ENCODE measurements around the gene MRPL34. TPM values are rescaled to one million over a fixed set of nuclear protein-coding genes. Genes with fewer than 3 reads are reported as not detected.

The MRPL34 gene
- total and polyA plus RNA-seq, 9 of the 15 experiments (the other 6 are each of a cell fraction or from before 2014, with no cell fraction given) = 11.5 to 256 (median 72.5) TPM

GRCh38 chr19:17292301-17293074, 13.2 kb upstream of the MRPL34 start (continued):
- TF ChIP-seq TCF7L2 (IDR thresholded peaks at IDR 0.05; ENCODE audit: low read depth, low read length) = no peak
- no peak for TF ChIP-seq ZNF175 (CRISPR knock-in tag; IDR thresholded peaks at IDR 0.05; ENCODE audit: low read depth)
- peak; percentile 77; the same call in 1 of the 2 replicates for TF ChIP-seq PHF8 (IDR thresholded peaks at IDR 0.05; ENCODE audit: borderline replicate concordance, low read length)
- TF ChIP-seq HMGN3 (IDR thresholded peaks at IDR 0.05; ENCODE audit: borderline replicate concordance, extremely low read depth, insufficient read length, low read depth, low read length) = peak; percentile 72
- no peak for TF ChIP-seq THRAP3 (IDR thresholded peaks at IDR 0.05; ENCODE audit: borderline replicate concordance)
- TF ChIP-seq, protein P1, sequence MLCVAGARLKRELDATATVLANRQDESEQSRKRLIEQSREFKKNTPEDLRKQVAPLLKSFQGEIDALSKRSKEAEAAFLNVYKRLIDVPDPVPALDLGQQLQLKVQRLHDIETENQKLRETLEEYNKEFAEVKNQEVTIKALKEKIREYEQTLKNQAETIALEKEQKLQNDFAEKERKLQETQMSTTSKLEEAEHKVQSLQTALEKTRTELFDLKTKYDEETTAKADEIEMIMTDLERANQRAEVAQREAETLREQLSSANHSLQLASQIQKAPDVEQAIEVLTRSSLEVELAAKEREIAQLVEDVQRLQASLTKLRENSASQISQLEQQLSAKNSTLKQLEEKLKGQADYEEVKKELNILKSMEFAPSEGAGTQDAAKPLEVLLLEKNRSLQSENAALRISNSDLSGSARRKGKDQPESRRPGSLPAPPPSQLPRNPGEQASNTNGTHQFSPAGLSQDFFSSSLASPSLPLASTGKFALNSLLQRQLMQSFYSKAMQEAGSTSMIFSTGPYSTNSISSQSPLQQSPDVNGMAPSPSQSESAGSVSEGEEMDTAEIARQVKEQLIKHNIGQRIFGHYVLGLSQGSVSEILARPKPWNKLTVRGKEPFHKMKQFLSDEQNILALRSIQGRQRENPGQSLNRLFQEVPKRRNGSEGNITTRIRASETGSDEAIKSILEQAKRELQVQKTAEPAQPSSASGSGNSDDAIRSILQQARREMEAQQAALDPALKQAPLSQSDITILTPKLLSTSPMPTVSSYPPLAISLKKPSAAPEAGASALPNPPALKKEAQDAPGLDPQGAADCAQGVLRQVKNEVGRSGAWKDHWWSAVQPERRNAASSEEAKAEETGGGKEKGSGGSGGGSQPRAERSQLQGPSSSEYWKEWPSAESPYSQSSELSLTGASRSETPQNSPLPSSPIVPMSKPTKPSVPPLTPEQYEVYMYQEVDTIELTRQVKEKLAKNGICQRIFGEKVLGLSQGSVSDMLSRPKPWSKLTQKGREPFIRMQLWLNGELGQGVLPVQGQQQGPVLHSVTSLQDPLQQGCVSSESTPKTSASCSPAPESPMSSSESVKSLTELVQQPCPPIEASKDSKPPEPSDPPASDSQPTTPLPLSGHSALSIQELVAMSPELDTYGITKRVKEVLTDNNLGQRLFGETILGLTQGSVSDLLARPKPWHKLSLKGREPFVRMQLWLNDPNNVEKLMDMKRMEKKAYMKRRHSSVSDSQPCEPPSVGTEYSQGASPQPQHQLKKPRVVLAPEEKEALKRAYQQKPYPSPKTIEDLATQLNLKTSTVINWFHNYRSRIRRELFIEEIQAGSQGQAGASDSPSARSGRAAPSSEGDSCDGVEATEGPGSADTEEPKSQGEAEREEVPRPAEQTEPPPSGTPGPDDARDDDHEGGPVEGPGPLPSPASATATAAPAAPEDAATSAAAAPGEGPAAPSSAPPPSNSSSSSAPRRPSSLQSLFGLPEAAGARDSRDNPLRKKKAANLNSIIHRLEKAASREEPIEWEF (CRISPR knock-in tag; IDR thresholded peaks at IDR 0.05) = no peak
- TF ChIP-seq, protein P2, sequence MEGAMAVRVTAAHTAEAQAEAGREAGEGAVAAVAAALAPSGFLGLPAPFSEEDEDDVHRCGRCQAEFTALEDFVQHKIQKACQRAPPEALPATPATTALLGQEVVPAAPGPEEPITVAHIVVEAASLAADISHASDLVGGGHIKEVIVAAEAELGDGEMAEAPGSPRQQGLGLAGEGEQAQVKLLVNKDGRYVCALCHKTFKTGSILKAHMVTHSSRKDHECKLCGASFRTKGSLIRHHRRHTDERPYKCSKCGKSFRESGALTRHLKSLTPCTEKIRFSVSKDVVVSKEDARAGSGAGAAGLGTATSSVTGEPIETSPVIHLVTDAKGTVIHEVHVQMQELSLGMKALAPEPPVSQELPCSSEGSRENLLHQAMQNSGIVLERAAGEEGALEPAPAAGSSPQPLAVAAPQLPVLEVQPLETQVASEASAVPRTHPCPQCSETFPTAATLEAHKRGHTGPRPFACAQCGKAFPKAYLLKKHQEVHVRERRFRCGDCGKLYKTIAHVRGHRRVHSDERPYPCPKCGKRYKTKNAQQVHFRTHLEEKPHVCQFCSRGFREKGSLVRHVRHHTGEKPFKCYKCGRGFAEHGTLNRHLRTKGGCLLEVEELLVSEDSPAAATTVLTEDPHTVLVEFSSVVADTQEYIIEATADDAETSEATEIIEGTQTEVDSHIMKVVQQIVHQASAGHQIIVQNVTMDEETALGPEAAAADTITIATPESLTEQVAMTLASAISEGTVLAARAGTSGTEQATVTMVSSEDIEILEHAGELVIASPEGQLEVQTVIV (CRISPR knock-in tag; IDR thresholded peaks at IDR 0.05; ENCODE audit: borderline replicate concordance) = no peak
- no peak for TF ChIP-seq CEBPG (CRISPR knock-in tag; IDR thresholded peaks at IDR 0.05)
- TF ChIP-seq CEBPG (tag; conservative IDR thresholded peaks at IDR 0.05 in 1 of 2, IDR thresholded peaks at IDR 0.05 in 1 of 2) = no peak
- no peak for TF ChIP-seq PHTF2 (CRISPR knock-in tag; IDR thresholded peaks at IDR 0.05)
- TF ChIP-seq MXI1 (IDR thresholded peaks at IDR 0.05; ENCODE audit: low read depth, low read length) = peak; percentile 63
- no peak for TF ChIP-seq MCM7 (IDR thresholded peaks at IDR 0.05)
- no peak for TF ChIP-seq ZBTB26 (CRISPR knock-in tag; IDR thresholded peaks at IDR 0.05)
- TF ChIP-seq ZNF140 (CRISPR knock-in tag; IDR thresholded peaks at IDR 0.05) = no peak
- TF ChIP-seq ILF3 (IDR thresholded peaks at IDR 0.05; ENCODE audit: borderline replicate concordance) = no peak
- TF ChIP-seq BMI1 (IDR thresholded peaks at IDR 0.05; ENCODE audit: low read length) = no peak
- TF ChIP-seq CBX1 (IDR thresholded peaks at IDR 0.05; ENCODE audit: low read depth) = 0 out of 2 replicates have a peak, but pooled peaks have one; percentile 18
- TF ChIP-seq HLTF (IDR thresholded peaks at IDR 0.05) = no peak
- TF ChIP-seq NCOR1 (IDR thresholded peaks at IDR 0.05) = no peak
- TF ChIP-seq SMAD1 (IDR thresholded peaks at IDR 0.05; ENCODE audit: low read depth, low read length, partially characterized antibody) = no peak

Data from K562 (cell line).